NCI-H2029 treated with DMSO at 0.1 percent for 48 hours (cell line): Measurements from ENCODE around the gene CD48.

ENCODE experiments used
- DNase-seq: peaks from one replicate; lab custom pipeline; 2025; lab: John Stamatoyannopoulos, UW

Gene CD48

DNA sequence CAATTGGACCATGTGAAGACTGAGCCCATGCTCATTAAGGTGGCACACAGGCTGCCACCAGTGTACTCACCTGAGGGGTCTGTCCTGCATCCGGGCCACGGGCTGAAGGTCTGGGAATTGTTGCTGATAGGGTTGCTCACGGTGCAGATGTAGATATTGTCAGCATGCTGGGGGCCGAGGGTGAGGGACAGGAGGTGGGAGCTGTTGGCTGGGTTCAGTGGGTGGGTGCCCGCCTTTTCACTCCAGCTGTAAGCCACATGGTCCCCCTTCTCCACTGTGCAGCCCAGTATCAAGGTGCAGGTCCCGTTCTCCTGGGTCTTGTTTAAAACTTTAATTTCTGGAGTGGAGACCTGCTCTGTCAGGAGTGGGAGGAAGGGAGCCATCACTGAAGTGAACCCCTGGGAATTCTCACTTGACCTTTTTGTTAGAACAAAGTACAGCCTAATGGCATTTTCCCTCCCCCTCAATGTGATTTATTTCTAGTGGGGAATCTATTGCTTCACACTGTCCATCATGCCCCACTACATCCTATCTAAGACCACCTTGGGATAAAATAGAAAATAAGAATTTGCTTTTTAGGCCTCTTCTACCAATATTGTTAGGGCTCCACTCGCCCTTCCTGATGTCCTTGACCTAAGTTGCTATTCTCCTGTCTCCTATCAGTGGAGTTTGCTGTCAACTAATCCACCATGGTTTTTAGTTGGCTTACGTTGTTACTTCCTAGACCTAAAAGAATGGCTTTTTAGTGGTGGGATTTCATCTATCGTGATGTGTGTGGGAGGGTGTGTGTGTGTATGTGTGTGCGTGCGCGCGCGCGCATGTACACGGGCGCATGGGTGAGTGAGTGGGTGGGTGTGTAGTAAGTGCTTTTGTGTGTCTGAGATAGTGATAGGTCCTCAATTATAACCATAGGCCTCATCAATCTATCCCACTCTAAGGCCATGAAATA lies 76.8 kb downstream of the CD48 start:
- no peak for DNase-seq

DNA sequence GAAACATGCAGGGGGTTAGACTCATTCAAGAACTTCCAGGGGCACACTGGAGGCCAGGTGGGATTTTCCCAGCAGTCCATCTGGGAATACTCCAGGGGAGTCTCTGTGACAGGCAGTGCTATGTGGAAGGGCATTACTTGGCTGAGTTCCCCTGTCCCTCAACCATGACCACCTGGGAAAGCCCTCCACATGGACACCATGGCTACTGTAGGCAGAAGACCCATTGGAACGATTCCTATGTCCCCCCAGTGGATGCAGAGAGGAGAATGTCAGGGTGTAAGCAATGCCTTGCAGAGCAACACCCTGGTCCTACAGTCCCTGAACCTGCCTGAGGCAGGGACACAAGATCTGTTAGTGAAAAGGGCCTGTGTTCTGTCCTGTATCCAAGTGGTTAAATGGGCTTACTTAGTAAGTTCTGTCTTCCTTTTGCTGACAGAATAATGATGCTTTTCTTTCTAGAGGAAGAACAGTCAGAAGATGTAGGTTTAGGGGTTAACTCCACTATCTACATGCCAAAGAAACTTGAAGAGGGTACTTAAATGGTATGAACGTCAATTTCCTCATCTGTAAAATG lies 78.2 kb downstream of the CD48 start:
- no peak for DNase-seq

- no peak for DNase-seq
These were observed 79.5 kb downstream of the CD48 start for GRCh38 chr1:160631983-160632625.

DNA sequence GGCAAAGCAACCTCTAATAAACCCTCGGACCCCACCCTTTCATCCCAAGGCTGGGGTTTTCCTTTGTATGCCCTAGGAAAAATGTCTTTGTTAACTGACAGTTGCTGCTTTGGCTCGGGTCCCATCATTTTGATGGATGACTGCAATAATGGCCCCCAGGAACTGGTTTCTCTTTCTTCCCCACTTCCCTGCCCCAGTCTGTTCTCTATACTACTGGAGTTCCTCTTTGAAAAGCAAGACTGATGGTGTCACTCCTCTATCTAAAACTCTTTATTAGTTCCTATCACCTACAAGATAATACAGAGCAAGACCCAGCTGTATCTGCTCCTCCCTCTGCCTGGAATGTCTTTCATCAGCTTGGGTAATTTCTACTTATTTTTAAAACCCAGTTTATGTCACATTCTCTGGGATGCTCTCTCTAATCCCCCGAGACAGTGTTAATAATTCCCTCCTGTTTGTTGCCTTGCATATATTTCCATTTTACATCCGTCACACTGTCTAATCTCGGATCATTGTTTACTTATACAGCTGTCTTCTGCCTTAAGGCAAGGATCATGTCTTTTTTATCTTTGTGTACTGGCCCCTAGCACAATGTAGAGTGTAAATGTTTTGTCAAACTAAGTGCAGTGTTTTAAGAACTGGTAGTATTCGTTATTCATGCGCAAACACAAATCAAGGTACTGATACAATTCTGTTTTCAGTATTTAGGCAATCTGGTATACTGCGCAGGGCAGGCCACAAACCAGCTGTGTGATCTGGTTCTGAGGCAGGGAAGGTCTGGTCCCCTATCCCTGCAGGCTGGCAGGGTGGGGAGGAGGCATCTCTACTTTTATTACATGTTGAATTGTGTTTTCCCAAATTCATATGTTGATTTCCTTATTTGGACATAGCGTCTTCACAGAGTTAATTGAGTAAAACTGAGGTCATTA lies 80.8 kb downstream of the CD48 start:
- no peak for DNase-seq

GRCh38 chr1:160629286-160630210 lies 82.1 kb downstream of the CD48 start:
- DNase-seq, result no peak

DNA sequence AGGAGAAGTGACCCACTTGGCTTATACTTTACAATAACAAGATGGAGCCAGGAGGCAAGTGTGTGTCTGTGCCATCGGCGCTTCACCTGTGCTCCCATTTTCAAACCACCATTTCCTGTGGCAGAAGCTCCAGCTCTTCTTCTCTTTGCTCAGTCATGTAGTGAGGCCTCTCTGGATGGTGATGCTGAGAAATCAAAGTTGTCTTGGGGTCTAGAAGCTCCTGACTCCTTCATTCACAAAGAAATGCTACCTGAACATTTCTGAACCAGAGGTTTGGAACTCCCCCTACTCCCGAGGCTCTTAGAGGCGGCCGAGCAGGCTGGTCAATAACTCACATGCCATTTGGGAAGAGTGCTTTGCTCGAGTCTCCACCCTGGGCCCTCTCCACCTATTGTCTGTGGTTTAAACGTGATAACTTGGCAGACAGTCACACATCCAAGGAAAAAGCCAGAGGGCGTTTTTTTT lies 82.8 kb downstream of the CD48 start:
- DNase-seq, result no peak
